GM12878 (cell line): ENCODE measurements around the gene TDRD12. TPM values are rescaled to one million over a fixed set of nuclear protein-coding genes. Genes with fewer than 3 reads are reported as not detected.

Experiments
- ATAC-seq: fragments of 200-7000 bp; cut with Tn5 transposase; 3 replicates; pipeline ENCODE4 v1.9.1; 2020; ENCODE audit warnings: mild to moderate bottlenecking, moderate library complexity
- BruUV-seq: library from RNA; stranded (reverse); fragments of 400-500 nt; replicated peaks from 2 replicates; lab custom pipeline; 2021; lab: Mats Ljungman, UMichigan
- CTCF ChIA-PET: fragments of 300-600 bp; sonication (Branson Sonifier 250); formaldehyde crosslinking; extraction: SDS; loops from one replicate; lab custom pipeline; 2021; ENCODE audit warnings: inconsistent platforms; lab: Yijun Ruan, JAX
- POLR2A ChIA-PET: fragments of 350-600 bp; formaldehyde crosslinking; extraction: SDS; loops from one replicate; lab custom pipeline; 2021; ENCODE audit warnings: inconsistent platforms; lab: Charles Lee
- RAD21 ChIA-PET: fragments of 300-600 bp; sonication (Branson Sonifier 250); formaldehyde crosslinking; loops from one replicate; lab custom pipeline; 2023; ENCODE audit warnings: antibody characterized with exemption; ENCODE audit not compliant: unreplicated experiment; lab: Charles Lee
- SMC1A ChIA-PET: fragments of 300-600 bp; sonication (Branson Sonifier 250); formaldehyde crosslinking; loops from one replicate; lab custom pipeline; 2023; ENCODE audit not compliant: unreplicated experiment, uncharacterized antibody; lab: Charles Lee
- DNase-seq: peaks from one replicate; pipeline ENCODE4 v3.0.0-alpha.2; 2011; ENCODE audit warnings: low read depth, low spot score
- FAIRE-seq: peaks from 3 replicates; lab custom pipeline; 2011; peaks lifted over from hg19 to GRCh38; lab: Jason Lieb, UNC
- H2AFZ ChIP-seq: 2 replicates; pipeline ENCODE4 v1.6.0; 2011; ENCODE audit warnings: low read depth, low read length, control low read depth; ENCODE audit not compliant: control insufficient read depth
- H3K27ac ChIP-seq: 2 replicates; pipeline ENCODE4 v1.5.1; 2011; ENCODE audit warnings: control low read depth; ENCODE audit not compliant: control insufficient read depth, insufficient read depth
- H3K27me3 ChIP-seq, 2 experiments: replicated peaks in 1 of 2; 2 replicates each; pipeline versions ENCODE4 v1.6.0 to v1.6.1; 2011; ENCODE audit warnings: low read length in 1 of 2; ENCODE audit not compliant: control insufficient read depth in 2 of 2, insufficient read depth in 2 of 2
- H3K36me3 ChIP-seq, 2 experiments: 2 replicates each; pipeline ENCODE4 v1.5.1; 2011; ENCODE audit warnings: low read length in 1 of 2; ENCODE audit not compliant: control insufficient read depth in 2 of 2, insufficient read depth in 2 of 2
- H3K4me1 ChIP-seq: 2 replicates; pipeline ENCODE4 v1.6.1; 2011; ENCODE audit warnings: mild to moderate bottlenecking, low read length, moderate library complexity, mixed read lengths; ENCODE audit not compliant: control insufficient read depth, insufficient read depth
- H3K4me2 ChIP-seq: 2 replicates; pipeline ENCODE4 v1.6.0; 2011; ENCODE audit warnings: control low read depth; ENCODE audit not compliant: control insufficient read depth, insufficient read depth
- H3K4me3 ChIP-seq: fragments of 200-600 bp; sonication (generic); 2 replicates; pipeline ENCODE4 v1.5.1; 2016
- H3K79me2 ChIP-seq: 2 replicates; pipeline ENCODE4 v1.6.0; 2011; ENCODE audit warnings: low read length; ENCODE audit not compliant: control insufficient read depth, insufficient read depth
- H3K9ac ChIP-seq: 2 replicates; pipeline ENCODE4 v1.8.0; 2011; ENCODE audit warnings: low read length, control low read depth, mixed read lengths; ENCODE audit not compliant: control insufficient read depth, insufficient read depth
- H3K9me3 ChIP-seq: replicated peaks from 3 replicates; pipeline ENCODE4 v1.5.1; 2011; ENCODE audit warnings: mild to moderate bottlenecking, low read length; ENCODE audit not compliant: control insufficient read depth, insufficient read depth
- H4K20me1 ChIP-seq: 2 replicates; pipeline ENCODE4 v1.6.0; 2011; ENCODE audit not compliant: control insufficient read depth, insufficient read depth
- ASH2L ChIP-seq: fragments of 300-600, 200-600 bp; sonication (generic); IDR thresholded peaks from 2 replicates; pipeline ENCODE4 v1.6.1; 2017; ENCODE audit warnings: low read depth, mild to moderate bottlenecking, borderline replicate concordance
- BCL11A ChIP-seq: IDR thresholded peaks from 2 replicates; pipeline ENCODE4 v1.6.1; 2011; ENCODE audit warnings: low read depth, low read length
- BCL3 ChIP-seq: IDR thresholded peaks from 2 replicates; pipeline ENCODE4 v1.6.1; 2011; ENCODE audit warnings: borderline replicate concordance, low read depth, mild to moderate bottlenecking, moderate library complexity, low read length; ENCODE audit not compliant: insufficient read depth, poor library complexity, severe bottlenecking
- CBX5 ChIP-seq: sonication (generic); IDR thresholded peaks from 2 replicates; pipeline ENCODE4 v1.6.1; 2016; ENCODE audit warnings: low read depth, moderate library complexity, mild to moderate bottlenecking, inconsistent platforms
- CUX1 ChIP-seq: IDR thresholded peaks from 2 replicates; pipeline ENCODE4 v1.6.1; 2012; ENCODE audit warnings: improper control_type of control experiment, low read depth, low read length; ENCODE audit not compliant: insufficient replicate concordance
- ELK1 ChIP-seq: IDR thresholded peaks from 2 replicates; pipeline ENCODE4 v1.6.1; 2012; ENCODE audit warnings: low read depth, low read length, improper control_type of control experiment
- JUND ChIP-seq: IDR thresholded peaks from 2 replicates; pipeline ENCODE4 v1.6.1; 2012; ENCODE audit warnings: low read depth, mild to moderate bottlenecking, low read length, improper control_type of control experiment, moderate library complexity
- KDM1A ChIP-seq: fragments of 200-600 bp; sonication (generic); IDR thresholded peaks from 2 replicates; pipeline ENCODE4 v1.6.1; 2016; ENCODE audit warnings: borderline replicate concordance
- MAX ChIP-seq: IDR thresholded peaks from 2 replicates; pipeline ENCODE4 v1.6.1; 2012; ENCODE audit warnings: low read depth, low read length, improper control_type of control experiment
- MEF2B ChIP-seq: fragments of 450-650 bp; IDR thresholded peaks from 2 replicates; pipeline ENCODE4 v1.6.1; 2018; ENCODE audit warnings: mild to moderate bottlenecking, moderate library complexity; ENCODE audit not compliant: partially characterized antibody, poor library complexity, severe bottlenecking
- NR2C1 ChIP-seq: fragments of 450-650 bp; IDR thresholded peaks from 2 replicates; pipeline ENCODE4 v1.6.1; 2017; ENCODE audit warnings: antibody characterized with exemption, mild to moderate bottlenecking, moderate library complexity
- NR2F1 ChIP-seq: fragments of 450-650 bp; conservative IDR thresholded peaks from 2 replicates; pipeline ENCODE4 v1.6.1; 2017; ENCODE audit warnings: mild to moderate bottlenecking
- PAX8 ChIP-seq: fragments of 450-650 bp; IDR thresholded peaks from 2 replicates; pipeline ENCODE4 v1.6.1; 2017; ENCODE audit warnings: mild to moderate bottlenecking, moderate library complexity
- POLR2A ChIP-seq: IDR thresholded peaks from 2 replicates; pipeline ENCODE4 v1.6.1; 2011; ENCODE audit warnings: low read depth, mild to moderate bottlenecking, low read length
- TARDBP ChIP-seq: IDR thresholded peaks from 2 replicates; pipeline ENCODE4 v1.6.1; 2016; ENCODE audit warnings: borderline replicate concordance
- TCF7 ChIP-seq: IDR thresholded peaks from 2 replicates; pipeline ENCODE4 v1.6.1; 2014; ENCODE audit warnings: antibody characterized with exemption, borderline replicate concordance
- ZNF217 ChIP-seq: fragments of 450-650 bp; IDR thresholded peaks from 2 replicates; pipeline ENCODE4 v1.6.1; 2017; ENCODE audit warnings: antibody characterized with exemption, mild to moderate bottlenecking
- ZNF384 ChIP-seq: IDR thresholded peaks from 2 replicates; pipeline ENCODE4 v1.6.1; 2012; ENCODE audit warnings: low read depth, mild to moderate bottlenecking, low read length, improper control_type of control experiment, borderline replicate concordance
- ZZZ3 ChIP-seq: IDR thresholded peaks from 2 replicates; pipeline ENCODE4 v1.6.1; 2011; ENCODE audit warnings: low read depth; ENCODE audit not compliant: control insufficient read depth, insufficient read length
- WGBS: methylation state at CpG from one replicate; pipeline ENCODE4 v1.1.6; 2016; ENCODE audit warnings: low lambda C conversion rate; ENCODE audit not compliant: insufficient replicate concordance, insufficient coverage; ENCODE audit errors: missing lambda C conversion rate; 5-methylcytosine and 5-hydroxymethylcytosine counted together
- in situ Hi-C: fragments of 300-500 bp; cut with MboI; formaldehyde crosslinking; loops from 9 replicates; pipeline ENCODE4 v1.14.3; 2018; ENCODE audit warnings: mixed read lengths
- intact Hi-C: fragments of 100-400 bp; cut with micrococcal nuclease; formaldehyde crosslinking; loops from one replicate; pipeline ENCODE4 v1.14.2; 2022; ENCODE audit not compliant: unreplicated experiment
- polyA plus RNA-seq, 11 experiments: library from polyadenylated mRNA; depleted of rRNA in 4 of 11; unstranded in 6 of 11; stranded (reverse) in 5 of 11; fragments of >200 nt; fragmentation: Nextera tagmentation in 4 of 11; fragmentation: Illumina TruSeq in 1 of 11; extraction: Ambion mirVana in 4 of 11; extraction: Trizol in 1 of 11; gene quantifications; 1 replicate in 1 of 11; 2 replicates in 10 of 11; pipeline versions ENCODE4 v1.2.1 to v1.2.3, GENCODE V29; 2011 to 2016; ENCODE audit warnings: inconsistent platforms in 2 of 11, missing spikeins in 2 of 11, low read depth in 1 of 11
- total RNA-seq, 4 experiments: library from RNA; depleted of rRNA in 3 of 4; stranded (reverse); fragments of >200 nt in 3 of 4; fragmentation: Illumina TruSeq in 1 of 4; extraction: Trizol in 1 of 4; gene quantifications; 2 replicates each; pipeline versions ENCODE4 v1.2.1 to v1.2.3, GENCODE V29; 2013 to 2021

The TDRD12 gene
- total and polyA plus RNA-seq, 10 of the 15 experiments (the other 5 are each of a cell fraction or from before 2014, with no cell fraction given): 0.08 to 0.15 TPM; not detected in 8

- no peak for TF ChIP-seq ELK1
- TF ChIP-seq ZNF217: no peak
- no peak for TF ChIP-seq TCF7
- TF ChIP-seq NR2F1: no peak
- TF ChIP-seq JUND: no peak
- no peak for TF ChIP-seq MAX
- no peak for TF ChIP-seq PAX8
- TF ChIP-seq ZZZ3: no peak
- TF ChIP-seq TARDBP: no peak
- no peak for TF ChIP-seq KDM1A
- TF ChIP-seq ASH2L: no peak
Measured at GRCh38 chr19:32720936-32721250, 1.3 kb downstream of the TDRD12 start (continued).

GRCh38 chr19:32735936-32736335 lies 16.4 kb downstream of the TDRD12 start:
- intact Hi-C loops (no loop called here), in situ Hi-C loops (no loop called here)
- FAIRE-seq (no peak), ATAC-seq (no peak), DNase-seq (no peak)
- Histone ChIP-seq H3K9ac (no peak overlapping the region), H2AFZ (no peak overlapping the region), H3K4me2 (no peak overlapping the region), H4K20me1 (no peaks in the 10 kb centered on the region), H3K27ac (no peak overlapping the region), H3K4me3 (no peak overlapping the region), H3K36me3 (no peaks in the 10 kb centered on the region), H3K9me3 (no peaks in the 10 kb centered on the region; the same call in 2 of the 3 replicates), H3K27me3 (no peaks in the 10 kb centered on the region), H3K79me2 (no peaks in the 10 kb centered on the region), H3K4me1 (no peaks in the 10 kb centered on the region)
- BruUV-seq: no TSS peak
- CTCF ChIA-PET: no interaction called here
- POLR2A ChIA-PET: no interaction called here
- RAD21 ChIA-PET: interaction anchor here (0.8 kb wide), 1 partner anchor 11 kb away, joined by 3 read pairs; no protein-coding TSS in a partner anchor
- WGBS: 52% methylated on average over 4 of the region's 4 CpGs
- SMC1A ChIA-PET: interaction anchor here (1.1 kb wide), 1 partner anchor 51 kb away, joined by 3 read pairs; no protein-coding TSS in a partner anchor
- no peak for TF ChIP-seq BCL3
- TF ChIP-seq CBX5: no peak
- no peak for TF ChIP-seq NR2C1
- TF ChIP-seq CUX1: no peak
- TF ChIP-seq MEF2B: no peak
- no peak for TF ChIP-seq BCL11A
- TF ChIP-seq POLR2A: no peak
- no peak for TF ChIP-seq ZNF384
